ENCODE results near the gene POU4F1. TPM values are rescaled to one million over a fixed set of nuclear protein-coding genes. Genes with fewer than 3 reads are reported as not detected.

The POU4F1 gene
- total and polyA plus RNA-seq, 9 donors: 0.76 to 17.9 (median 8.8) TPM

Other genes with a start within 250 kb of the POU4F1 start
- 14.3 TPM for gene OBI1, start 55.6 kb upstream of the POU4F1 start, total RNA-seq
- gene OBI1, start 55.6 kb upstream of the POU4F1 start, polyA plus RNA-seq (ENCODE audit: insufficient read depth in 1 of 8, insufficient read length in 8 of 8, low replicate concordance in 1 of 8): 10 to 100 TPM; 10.7 to 16.6 (median 14.5) TPM